Measurements from ENCODE around the gene HOXA3.

DNA sequence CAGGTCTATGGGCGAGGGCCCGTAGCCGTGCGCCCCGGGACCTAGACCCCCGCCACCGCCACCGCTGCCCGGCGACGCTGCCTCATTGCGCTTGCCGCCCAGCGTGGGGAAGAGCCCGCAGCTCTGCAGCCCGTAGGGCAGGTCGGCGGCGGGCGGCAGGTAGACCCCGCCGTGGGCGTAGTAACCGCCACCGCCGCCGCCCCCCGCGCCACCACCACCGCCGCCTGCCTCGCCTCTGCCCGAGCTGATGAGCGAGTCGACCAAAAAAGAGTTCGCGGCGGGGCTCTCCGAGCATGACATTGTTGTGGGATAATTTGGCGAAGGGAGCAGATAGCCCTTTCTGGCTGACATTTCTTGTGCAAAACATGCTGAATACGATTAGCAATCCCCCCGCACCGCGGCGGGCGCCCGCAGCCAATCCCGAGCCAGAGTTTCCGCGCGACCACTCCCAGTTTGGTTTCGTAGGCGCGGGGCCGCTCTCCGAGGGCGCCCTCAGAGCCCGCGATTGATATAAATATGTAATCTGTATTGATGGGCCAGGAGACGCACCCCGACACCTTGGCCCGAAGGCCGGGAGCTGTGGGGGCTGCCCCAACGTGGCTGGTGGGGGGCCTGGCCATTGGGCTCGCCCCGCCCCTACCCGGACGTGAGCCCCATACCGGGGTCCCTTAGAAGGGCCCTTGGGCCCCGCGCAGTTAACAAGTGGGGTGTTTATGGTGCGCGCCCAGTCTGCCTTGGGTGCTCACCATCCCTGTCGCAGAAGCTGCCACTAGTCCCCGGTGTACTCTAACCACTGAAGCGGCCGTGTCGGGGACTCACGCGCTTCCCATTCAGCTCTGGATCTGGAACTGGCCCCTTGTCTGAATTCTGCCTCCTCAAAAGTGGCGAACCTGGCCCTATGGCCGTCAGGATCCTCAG is 21.8 kb upstream of the HOXA3 start, which contains the start of gene HOXA10:
- TF ChIP-seq POLR2A (IDR thresholded peaks at IDR 0.05) (no peak), CTCF (IDR thresholded peaks at IDR 0.05) (no peak)

All from esophagus squamous epithelium (tissue), 4 donors.